Gastrocnemius medialis (tissue), 4 donors: ENCODE data around the gene APOBEC3H.

ENCODE experiments used
- POLR2A ChIP-seq, 2 donors: fragments of 450-650 bp; IDR thresholded peaks; one replicate each; pipeline ENCODE4 v1.6.1; 2017; ENCODE audit warnings: antibody characterized with exemption in 2 of 2, mild to moderate bottlenecking in 2 of 2, moderate library complexity in 2 of 2
- TF ChIP-seq, protein P1 (sequence below), 5 experiments: fragments of 450-650 bp in 3 of 5; fragments of 200-600 bp in 2 of 5; sonication (generic) in 2 of 5; IDR thresholded peaks in 4 of 5; conservative IDR thresholded peaks in 1 of 5; 1 replicate in 4 of 5; 2 replicates in 1 of 5; pipeline ENCODE4 v1.5.1; 2016 to 2019; ENCODE audit warnings: antibody characterized with exemption in 5 of 5, mild to moderate bottlenecking in 3 of 5, moderate library complexity in 3 of 5

DNA sequence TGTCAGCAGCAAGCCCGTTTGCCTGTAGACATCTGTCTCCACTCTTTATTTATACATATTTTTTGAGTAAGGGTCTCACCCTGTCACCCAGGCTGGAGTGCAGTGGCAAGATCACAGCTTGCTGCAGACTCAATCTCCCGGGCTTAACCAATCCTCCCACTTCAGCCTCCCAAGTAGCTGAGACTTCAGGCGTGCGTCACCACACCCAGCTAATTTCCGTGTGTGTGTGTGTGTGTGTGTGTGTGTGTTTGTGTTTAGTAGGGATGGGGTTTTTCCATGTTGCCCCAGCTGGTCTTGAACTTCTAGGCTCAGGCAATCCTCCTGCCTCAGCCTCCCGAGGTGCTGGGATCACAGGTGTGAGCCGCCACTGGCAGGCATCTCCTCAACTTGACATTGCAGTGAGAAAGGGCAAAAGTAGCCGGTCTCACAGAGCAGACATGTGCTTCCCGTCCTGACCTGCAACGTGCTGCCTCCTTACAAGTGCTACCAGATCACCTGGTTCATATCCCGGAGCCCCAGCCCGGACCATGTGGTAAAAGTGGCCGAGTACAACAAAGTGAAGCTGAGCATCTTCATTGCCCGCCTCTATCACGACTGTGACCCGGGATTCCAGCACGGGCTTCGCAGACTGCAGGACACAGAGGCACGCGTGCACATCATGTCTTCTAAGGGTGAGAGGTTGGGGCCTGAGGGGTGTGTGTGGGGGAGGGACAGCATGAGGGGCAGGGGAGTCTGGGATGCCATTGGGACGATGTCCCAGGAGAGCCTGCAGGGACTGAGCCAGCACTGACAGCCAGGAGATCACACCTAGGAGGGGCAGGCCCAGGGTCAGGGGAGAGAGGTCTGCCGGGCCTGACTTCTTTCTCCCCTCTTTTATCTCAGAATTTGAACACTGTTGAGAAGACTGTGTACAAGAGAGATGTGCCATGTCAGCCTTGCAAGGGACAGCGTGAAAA lies 5.6 kb upstream of the APOBEC3H start:
- TF ChIP-seq, protein P1, sequence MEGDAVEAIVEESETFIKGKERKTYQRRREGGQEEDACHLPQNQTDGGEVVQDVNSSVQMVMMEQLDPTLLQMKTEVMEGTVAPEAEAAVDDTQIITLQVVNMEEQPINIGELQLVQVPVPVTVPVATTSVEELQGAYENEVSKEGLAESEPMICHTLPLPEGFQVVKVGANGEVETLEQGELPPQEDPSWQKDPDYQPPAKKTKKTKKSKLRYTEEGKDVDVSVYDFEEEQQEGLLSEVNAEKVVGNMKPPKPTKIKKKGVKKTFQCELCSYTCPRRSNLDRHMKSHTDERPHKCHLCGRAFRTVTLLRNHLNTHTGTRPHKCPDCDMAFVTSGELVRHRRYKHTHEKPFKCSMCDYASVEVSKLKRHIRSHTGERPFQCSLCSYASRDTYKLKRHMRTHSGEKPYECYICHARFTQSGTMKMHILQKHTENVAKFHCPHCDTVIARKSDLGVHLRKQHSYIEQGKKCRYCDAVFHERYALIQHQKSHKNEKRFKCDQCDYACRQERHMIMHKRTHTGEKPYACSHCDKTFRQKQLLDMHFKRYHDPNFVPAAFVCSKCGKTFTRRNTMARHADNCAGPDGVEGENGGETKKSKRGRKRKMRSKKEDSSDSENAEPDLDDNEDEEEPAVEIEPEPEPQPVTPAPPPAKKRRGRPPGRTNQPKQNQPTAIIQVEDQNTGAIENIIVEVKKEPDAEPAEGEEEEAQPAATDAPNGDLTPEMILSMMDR (IDR thresholded peaks at IDR 0.05 in 4 of 5, conservative IDR thresholded peaks at IDR 0.05 in 1 of 5): no peak
- no peak for TF ChIP-seq POLR2A (IDR thresholded peaks at IDR 0.05)
